DMS79 treated with DMSO at 0.1 percent for 48 hours (cell line): ENCODE data around the gene PAX7.
"Not testable (repeated sequence)": the region's sequence is repeated elsewhere in the genome, so short reads cannot be mapped to it uniquely, and the experiment has no call there.

ENCODE experiments used
- DNase-seq: peaks from one replicate; lab custom pipeline; 2025; lab: John Stamatoyannopoulos, UW

Gene PAX7

GRCh38 chr1:18730321-18730720 is 99.7 kb downstream of the PAX7 start:
- no peak for DNase-seq

GRCh38 chr1:18731148-18731547 is 100.5 kb downstream of the PAX7 start:
- DNase-seq: no peak

DNA sequence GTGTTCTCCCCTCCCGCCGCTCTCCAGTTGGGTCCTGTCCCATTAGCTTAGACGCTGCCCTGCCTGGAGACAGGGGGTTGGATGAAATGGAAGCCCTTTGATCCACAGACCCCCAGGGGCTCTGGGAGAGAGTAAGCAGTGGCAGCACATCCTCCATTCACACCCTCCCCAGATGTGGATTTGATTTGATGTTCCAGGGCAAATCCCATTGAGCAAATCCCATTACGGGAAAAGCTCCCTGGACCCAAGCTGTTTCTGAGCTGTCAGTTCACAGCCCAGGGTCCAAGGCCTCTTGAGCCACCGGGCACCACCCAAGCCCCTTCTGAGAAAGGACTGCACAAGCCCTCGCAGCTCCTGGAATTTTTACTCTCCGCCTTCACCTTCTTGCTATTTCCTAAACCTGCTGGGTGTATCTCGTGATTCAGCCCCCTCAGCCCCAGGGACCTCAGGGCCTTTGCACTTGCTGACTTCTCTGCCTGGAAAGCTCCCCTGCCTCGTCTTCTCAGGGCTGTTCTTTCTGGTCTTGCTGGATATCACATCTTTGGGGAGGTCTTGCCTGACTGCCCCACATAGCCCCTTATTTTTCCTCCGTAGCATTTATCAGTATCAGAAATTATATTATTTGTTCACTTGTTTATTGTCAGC is 101.1 kb downstream of the PAX7 start:
- no peak for DNase-seq

DNA sequence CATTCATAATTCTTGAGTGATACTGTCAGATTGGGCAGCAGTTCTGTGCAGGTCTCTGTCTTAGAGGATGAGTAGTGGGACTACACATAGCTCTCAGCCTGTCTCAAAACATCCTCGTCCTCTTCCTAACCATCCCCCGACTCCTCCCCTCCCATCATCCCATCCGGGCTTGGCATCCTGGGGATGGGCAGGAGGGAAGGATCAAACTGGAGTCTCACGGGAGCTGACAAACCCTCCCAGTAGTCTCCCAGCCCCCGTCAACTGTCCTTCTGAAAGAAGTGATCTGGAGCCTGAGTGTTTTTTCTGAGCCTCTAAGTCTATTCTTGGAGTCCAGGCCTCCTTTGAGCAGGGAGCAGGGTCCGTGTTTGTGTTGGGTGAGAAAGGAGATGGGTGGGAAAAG is 102.0 kb downstream of the PAX7 start:
- DNase-seq: no peak

- DNase-seq: no peak
Measured at GRCh38 chr1:18734001-18734400, 103.4 kb downstream of the PAX7 start.

DNA sequence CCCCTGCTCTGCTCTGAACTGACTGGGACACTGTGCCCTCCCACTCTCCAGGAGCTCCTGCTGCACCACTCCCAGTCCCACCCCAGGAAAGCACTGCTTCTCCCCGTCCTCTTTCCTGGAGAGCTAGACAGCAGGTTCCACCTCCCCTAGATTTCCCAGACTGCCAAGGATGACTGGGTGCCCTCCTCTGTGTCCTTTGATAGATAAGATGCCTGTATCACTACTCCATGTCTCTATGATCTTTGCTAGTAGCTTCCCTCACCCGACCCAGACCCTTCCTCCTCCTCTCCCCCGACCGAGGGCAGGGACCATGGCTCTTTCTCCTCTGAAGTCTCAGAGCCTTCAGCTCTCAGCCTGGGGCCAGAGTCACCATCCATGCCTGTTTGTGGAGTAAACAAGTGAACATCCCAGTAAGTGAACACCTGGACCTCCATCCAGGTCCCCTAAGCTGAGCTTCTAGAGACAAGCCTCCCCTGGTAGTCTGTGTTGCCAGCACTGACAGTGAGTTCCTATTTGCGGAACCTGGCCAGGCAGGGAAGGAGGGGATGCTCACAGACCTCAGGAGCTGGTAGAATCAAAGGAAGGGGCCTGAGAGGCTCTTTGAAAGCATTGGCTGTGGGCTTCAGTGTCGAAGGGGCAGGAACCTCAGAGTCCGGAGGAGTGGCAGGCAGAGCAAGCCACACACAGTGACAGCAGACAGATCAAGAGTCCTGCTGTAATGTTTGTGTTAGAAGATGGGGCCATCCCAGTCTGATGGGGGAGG is 104.0 kb downstream of the PAX7 start:
- DNase-seq: no peak

DNA sequence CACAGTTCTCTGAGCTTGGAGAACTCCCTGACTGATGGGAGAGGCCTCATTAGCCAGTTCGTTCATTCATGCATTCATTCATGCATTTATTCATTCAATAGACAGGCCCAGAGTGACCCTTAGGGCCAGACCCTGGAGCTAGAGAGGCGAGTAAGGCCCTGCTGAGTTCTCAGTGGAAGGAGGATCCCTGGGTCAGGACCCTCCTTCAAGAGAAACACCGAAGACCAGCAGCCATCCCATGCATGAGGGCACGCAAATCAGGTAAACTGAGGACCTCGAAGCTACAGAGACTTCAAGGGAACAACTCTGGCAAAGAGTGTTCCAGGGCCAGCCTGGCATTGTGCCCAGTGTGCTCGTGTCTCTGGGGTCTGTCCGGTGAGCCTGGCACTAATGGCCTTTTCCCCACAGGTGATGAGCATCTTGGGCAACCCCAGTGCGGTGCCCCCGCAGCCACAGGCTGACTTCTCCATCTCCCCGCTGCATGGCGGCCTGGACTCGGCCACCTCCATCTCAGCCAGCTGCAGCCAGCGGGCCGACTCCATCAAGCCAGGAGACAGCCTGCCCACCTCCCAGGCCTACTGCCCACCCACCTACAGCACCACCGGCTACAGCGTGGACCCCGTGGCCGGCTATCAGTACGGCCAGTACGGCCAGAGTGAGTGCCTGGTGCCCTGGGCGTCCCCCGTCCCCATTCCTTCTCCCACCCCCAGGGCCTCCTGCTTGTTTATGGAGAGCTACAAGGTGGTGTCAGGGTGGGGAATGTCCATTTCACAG is 104.8 kb downstream of the PAX7 start:
- DNase-seq: no peak

DNA sequence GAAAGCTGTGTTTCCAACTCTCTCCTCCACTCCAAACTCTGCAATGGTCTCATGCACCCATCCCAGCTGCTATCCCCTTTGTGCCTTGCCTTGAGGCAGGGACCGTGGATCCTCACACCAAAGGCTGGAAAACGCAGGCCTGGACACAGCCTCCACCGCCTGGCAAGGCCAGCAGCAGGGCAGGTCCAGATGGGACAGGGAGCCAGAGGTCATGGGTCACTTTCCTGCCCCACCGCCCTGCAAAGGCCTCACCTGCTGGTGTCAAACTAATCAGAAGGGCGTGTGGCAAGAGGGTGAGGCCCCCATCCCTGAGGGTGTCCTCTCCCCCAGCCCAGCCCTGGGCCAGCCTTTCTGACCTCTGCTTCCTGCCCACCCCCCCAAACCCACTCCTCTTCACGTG is 106.3 kb downstream of the PAX7 start:
- no peak for DNase-seq

- DNase-seq: no peak
Measured at GRCh38 chr1:18738126-18738525, 107.5 kb downstream of the PAX7 start.

- no peak for DNase-seq
Measured at GRCh38 chr1:18738617-18739016, 108.0 kb downstream of the PAX7 start.

- no peak for DNase-seq
Measured at GRCh38 chr1:18739408-18739807, 108.8 kb downstream of the PAX7 start.

- DNase-seq: no peak
Measured at GRCh38 chr1:18739897-18740296, 109.3 kb downstream of the PAX7 start.

- DNase-seq: no peak
Measured at GRCh38 chr1:18740617-18741016, 110.0 kb downstream of the PAX7 start.

DNA sequence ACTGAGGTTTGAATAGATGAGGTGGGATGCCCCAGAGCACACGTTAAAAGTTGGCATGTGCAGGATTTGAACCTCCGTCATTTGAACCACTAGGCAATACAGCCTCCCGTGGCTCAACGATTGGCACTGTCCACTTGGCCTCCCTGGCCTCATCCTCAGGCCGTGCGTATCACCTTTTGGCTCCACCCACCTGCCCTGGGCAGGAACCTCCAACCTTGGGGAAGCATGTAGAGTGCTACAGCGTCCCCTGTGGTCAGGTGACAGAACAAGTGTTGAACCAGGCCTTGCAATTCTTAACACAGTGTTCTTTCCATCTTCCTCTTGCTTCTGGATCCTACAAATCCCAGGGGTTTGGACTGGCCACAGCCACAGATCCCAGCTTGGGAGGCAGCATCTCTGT is 112.6 kb downstream of the PAX7 start:
- no peak for DNase-seq

- DNase-seq: not testable (repeated sequence)
Measured at GRCh38 chr1:18744381-18744780, 113.7 kb downstream of the PAX7 start.

- no peak for DNase-seq
Measured at GRCh38 chr1:18746981-18747380, 116.3 kb downstream of the PAX7 start.

DNA sequence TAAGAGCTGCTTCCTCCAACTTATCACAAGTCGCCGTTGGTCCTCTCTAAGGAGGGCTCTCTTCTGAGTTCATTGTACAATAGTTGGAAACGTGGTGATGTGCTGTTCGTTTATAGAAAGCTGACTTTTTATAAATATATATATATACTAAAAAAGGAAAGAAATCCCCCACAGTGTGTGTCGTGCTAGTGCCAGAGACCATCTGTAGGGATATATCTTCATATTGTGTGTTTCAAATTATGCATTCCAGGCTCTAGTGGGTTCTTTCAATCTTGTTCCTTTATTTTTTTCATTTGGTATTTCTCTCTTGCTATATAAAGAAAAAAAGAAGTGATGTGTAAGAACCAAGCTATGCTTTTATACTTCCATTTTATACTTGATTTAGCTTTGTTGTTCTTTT is 117.0 kb downstream of the PAX7 start:
- DNase-seq: no peak

GRCh38 chr1:18748435-18748834 is 117.8 kb downstream of the PAX7 start:
- DNase-seq: no peak

DNA sequence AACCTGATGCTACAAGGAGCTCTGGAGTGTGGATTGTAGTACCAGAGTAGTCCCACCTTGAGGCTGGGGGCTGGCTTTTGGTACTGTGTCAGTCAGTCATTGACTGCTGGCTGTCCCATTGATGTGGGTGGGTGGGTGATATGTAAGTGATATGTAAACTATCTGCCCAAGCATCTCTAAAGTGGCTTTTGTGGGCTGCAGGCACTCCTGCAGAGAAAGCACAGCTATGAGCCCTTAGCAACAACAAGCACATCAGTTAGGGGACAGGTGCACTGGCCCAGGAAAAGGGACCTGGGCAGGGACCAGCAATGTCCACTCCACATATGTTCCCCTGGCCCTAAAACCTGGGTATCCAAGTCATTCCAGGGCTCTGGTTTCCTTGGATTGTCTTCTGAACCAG is 118.9 kb downstream of the PAX7 start:
- no peak for DNase-seq

DNA sequence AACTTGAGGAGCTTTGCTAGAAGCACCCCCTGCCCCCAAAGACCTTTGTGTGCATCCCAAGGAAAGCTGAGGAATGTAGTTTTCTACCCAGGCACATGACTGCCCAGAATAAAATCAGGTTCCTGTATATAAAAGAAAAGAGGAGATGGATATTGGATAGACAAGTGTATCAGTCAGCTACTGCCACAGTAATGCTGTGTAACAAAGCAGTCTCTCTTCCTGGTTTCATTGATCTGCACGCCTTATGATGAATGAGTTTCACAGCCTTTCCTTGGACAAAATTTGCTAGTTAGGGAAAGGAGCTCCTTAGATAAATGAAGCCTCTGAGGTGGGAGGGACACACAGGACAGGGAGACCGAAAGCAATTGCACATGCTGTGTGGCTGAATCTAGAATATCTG is 120.0 kb downstream of the PAX7 start:
- DNase-seq: no peak

DNA sequence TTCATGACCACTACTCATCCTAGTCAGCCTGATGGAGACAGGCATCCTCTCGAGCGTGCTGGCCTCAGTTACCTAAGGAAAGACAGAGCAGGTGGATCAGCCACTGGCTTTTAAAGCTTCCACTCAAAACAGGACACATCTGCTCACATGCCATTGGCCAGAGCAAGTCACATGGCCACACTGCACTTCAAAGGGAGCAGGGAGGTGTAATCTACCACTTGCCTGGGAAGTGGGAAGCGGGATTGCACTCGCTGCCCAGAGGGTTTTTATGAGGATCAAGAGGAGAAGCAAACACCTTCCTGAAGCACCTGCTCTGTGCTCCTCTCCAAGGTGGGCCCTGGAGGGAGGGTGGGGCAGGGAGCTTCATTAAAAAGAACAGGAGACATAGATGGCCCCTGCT is 120.8 kb downstream of the PAX7 start:
- DNase-seq: peak; percentile 4

GRCh38 chr1:18752409-18752808 is 121.8 kb downstream of the PAX7 start:
- DNase-seq: no peak

DNA sequence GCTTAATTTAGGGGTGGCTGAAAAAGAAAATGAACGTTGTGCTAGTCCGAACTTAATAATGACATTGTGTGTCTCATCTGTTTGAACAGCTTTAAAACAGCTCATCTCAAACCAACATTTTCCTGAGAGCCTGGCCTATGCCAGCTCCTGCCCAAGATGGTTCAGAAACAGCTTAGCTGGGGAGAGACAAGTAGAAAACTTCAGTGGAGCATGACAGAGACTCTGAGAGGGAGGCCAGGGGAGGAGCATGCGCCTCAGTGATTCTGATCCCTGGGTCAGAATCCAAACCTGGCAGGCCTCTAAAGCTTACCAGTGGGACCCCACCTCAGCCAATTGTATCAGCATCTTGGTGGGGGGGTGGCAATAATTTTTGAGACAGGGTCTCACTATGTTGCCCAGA is 129.5 kb downstream of the PAX7 start:
- no peak for DNase-seq
